ENCODE data around the gene FALEC.

The FALEC gene

DNA sequence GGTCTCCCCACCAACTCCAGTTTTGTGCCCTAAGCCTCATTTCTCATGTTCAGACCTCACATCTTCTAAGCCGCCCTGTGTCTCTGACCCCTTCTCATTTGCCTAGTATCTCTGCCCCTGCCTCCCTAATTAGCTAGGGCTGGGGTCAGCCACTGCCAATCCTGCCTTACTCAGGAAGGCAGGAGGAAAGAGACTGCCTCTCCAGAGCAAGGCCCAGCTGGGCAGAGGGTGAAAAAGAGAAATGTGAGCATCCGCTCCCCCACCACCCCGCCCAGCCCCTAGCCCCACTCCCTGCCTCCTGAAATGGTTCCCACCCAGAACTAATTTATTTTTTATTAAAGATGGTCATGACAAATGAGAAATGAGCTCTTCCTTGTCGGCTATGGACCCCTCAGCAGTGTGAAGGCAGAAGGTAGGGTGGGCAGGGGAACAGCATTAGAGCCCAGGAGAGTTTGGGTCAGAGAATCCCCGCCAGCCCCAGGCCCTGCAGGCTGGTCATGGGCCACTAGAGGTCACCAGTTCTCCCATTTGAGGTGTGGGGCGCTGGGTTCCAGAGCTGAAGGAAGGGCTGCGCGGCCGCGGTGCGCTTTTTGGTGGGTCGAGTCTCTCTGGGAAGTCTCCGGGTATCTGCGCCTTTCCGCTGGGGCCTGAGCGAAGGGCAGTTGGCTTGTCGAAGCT lies 45.2 kb downstream of the FALEC start:
- DNase-seq (ENCODE audit: low read depth), result no peak
- H3K4me3 ChIP-seq (ENCODE audit: control insufficient read depth, low read depth, low read length), result peak overlapping the region; percentile 53
- TF ChIP-seq, protein P1, sequence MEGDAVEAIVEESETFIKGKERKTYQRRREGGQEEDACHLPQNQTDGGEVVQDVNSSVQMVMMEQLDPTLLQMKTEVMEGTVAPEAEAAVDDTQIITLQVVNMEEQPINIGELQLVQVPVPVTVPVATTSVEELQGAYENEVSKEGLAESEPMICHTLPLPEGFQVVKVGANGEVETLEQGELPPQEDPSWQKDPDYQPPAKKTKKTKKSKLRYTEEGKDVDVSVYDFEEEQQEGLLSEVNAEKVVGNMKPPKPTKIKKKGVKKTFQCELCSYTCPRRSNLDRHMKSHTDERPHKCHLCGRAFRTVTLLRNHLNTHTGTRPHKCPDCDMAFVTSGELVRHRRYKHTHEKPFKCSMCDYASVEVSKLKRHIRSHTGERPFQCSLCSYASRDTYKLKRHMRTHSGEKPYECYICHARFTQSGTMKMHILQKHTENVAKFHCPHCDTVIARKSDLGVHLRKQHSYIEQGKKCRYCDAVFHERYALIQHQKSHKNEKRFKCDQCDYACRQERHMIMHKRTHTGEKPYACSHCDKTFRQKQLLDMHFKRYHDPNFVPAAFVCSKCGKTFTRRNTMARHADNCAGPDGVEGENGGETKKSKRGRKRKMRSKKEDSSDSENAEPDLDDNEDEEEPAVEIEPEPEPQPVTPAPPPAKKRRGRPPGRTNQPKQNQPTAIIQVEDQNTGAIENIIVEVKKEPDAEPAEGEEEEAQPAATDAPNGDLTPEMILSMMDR (IDR thresholded peaks at IDR 0.05; ENCODE audit: control insufficient read depth, insufficient read depth, low read depth, low read length, missing control alignments), result peak; percentile 88

DNA sequence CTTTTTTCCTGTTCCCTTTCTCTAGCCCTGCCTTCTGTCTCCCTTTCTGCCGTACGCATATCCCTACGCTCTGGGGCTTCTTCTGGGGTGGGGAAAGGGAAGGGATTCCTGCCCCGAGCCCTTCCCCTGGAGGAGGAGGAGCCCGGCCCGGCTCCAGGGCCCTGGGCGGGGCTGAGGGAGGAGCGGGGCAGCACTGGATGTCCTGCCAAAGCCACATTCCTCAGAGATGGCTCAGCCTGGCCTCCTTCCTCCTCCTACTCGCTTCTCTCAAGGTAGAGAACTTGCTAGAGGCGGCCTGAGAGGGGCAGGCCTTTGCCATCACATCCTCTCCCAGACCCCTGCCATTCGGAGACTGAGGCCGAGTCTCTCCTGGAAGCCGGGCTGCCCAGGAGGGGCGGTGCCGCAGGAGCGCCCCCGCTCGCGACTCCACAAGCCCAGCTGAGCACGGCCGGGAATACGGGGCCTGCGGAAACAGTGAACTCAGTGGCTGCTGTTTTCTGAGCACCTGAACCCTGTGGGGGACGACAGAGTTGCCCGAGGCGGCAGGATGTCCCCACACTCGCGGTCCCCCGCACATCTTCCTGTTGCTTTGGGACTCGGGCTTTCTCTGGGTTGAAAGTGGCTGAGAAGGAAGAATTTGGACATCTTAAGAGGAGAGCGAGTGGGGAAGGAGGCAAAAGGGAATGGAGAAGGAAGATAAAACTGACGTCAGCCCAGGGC lies 45.9 kb downstream of the FALEC start:
- peak; percentile 97 for DNase-seq (ENCODE audit: low read depth)
- TF ChIP-seq, protein P1 (IDR thresholded peaks at IDR 0.05; ENCODE audit: control insufficient read depth, insufficient read depth, low read depth, low read length, missing control alignments), result peak; percentile 37
- peak overlapping the region; percentile 53 for H3K4me3 ChIP-seq (ENCODE audit: control insufficient read depth, low read depth, low read length)

DNA sequence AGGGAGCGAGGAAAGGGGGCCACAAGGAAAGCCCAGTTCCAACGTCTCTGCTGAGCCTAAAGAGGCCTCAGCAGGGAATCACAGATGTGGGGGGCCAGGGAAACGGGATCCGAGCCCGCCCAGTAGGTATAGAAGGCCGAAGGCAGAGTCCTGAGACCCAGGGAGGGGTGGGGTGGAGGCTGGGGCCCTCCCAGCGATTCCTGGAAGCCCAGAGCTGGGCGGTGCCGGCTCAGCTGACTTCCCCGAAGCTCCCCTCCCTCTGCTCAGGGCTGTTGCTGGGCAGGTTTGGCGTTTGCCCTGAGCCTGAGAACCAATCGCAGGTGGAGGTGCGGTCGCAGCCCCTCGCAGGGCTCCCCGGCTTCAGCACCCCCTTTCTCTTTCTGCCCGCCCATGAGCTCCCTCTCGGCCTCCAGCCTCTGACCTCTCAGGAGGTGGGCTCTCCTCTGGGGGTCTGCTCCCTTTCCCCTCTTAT lies 46.5 kb downstream of the FALEC start:
- peak overlapping the region; percentile 53 for H3K4me3 ChIP-seq (ENCODE audit: control insufficient read depth, low read depth, low read length)
- peak; percentile 86 for DNase-seq (ENCODE audit: low read depth)
- TF ChIP-seq, protein P1 (IDR thresholded peaks at IDR 0.05; ENCODE audit: control insufficient read depth, insufficient read depth, low read depth, low read length, missing control alignments), result no peak

DNA sequence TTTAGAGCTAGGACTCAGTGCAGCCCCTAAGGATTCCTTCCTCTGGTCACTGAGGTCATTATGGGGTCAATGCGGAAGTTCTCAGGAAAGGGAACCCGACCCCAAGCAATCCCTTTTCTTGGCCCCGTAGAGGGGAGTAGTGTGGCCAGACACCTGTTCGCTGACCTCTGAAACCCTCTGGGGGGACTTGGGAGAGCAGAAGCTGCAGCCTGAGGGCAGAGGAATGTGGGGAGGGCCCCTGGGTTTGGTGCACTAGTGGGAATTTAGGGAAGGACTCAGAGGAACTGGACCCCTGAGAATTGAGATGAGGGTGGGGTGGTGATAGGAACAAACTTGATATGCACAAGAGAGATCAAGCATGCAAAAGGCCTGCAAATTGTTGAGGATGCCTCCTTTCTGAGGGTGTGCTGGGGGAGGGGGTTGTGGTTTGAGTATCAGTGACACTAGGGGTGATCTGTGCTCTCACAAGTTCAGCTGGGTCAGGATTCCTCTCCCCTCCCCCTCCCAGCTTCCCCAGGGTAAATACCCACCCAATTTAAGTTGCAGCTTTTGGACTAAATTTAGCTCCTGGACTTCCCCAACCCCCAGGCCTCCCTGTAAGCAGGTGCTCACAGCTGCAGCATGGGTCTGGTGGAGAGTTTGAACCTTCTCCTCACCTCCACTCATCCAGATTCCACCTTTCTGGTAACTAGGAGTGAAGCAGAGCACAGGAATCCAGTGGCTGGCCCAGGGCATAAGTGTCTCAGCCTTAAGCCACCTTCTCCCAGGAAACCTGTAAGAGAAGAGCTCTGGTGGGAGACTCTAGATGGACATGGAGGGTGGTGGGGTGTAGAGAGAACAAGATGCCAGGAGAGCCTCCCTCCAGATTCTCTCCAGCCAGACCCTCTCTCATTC lies 47.1 kb downstream of the FALEC start:
- no peak for DNase-seq (ENCODE audit: low read depth)
- TF ChIP-seq, protein P1 (IDR thresholded peaks at IDR 0.05; ENCODE audit: control insufficient read depth, insufficient read depth, low read depth, low read length, missing control alignments), result no peak

DNA sequence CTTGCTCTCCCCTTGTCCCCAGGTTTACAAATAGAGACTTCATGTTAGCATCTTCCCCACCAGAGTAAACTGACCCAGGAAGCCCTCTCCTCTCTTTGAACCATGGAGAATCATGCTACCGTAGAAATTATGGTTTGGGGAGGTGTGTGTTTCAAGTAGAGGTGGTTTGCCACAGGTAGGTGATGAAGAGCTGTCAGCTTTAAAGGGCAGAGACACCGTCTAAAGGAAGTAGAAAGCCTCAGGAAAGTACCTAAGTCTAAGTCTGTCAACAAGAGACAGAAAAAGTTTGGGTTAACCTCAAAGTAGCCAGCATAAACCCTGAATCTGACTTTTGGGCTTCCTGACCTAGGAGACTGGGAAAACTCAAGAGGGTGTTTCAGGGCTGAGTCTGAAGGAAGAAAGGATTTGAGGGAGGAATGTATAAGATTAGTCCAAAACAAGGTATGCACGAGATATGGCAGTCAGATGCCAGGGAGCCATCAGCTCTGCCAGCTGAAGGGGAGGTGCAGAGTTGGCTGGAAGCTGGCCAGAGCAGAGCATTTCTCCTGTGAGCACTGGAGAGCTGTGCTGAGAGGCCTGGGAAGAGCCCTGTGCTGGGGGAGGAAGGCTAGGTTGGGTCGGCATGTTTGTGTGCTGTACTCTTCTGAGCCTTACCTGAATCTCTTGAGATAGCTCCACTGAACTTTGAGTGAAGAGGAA lies 47.9 kb downstream of the FALEC start:
- TF ChIP-seq, protein P1 (IDR thresholded peaks at IDR 0.05; ENCODE audit: control insufficient read depth, insufficient read depth, low read depth, low read length, missing control alignments), result no peak
- DNase-seq (ENCODE audit: low read depth), result no peak
- H3K4me3 ChIP-seq (ENCODE audit: control insufficient read depth, low read depth, low read length), result no peak overlapping the region

More for the DNA sequence above, 47.1 kb downstream of the FALEC start:
- H3K4me3 ChIP-seq (ENCODE audit: control insufficient read depth, low read depth, low read length), result no peak overlapping the region; the same call in 1 of the 2 replicates
